Activated naive CD4-positive, alpha-beta T cell treated with anti-CD3 and anti-CD28 coated beads, Interleukin-2, amount 10 ng/mL, durations not matched to agents 7 days and 5 days (primary cell): Measurements from ENCODE around the gene ABCB9.
A peak's percentile ranks its signal among the peaks of the same experiment; 100 is the strongest.
"Not testable (repeated sequence)": the region's sequence is repeated elsewhere in the genome, so short reads cannot be mapped to it uniquely, and the experiment has no call there.

ENCODE experiments used
- CTCF ChIA-PET: fragments of 350-600 bp; sonication (Branson Sonifier 250); formaldehyde crosslinking; loops from one replicate; lab custom pipeline; 2021; ENCODE audit warnings: antibody characterized with exemption; lab: Charles Lee
- DNase-seq: peaks from one replicate; pipeline ENCODE4 v3.0.0-alpha.2; 2020
- H3K27ac Mint-ChIP-seq: one replicate; pipeline ENCODE4 v1.8.0; 2021; ENCODE audit warnings: mild to moderate bottlenecking, moderate library complexity, mixed read lengths
- H3K27me3 Mint-ChIP-seq: one replicate; pipeline ENCODE4 v1.8.0; 2021; ENCODE audit warnings: mild to moderate bottlenecking, mixed read lengths
- H3K36me3 Mint-ChIP-seq: one replicate; pipeline ENCODE4 v1.8.0; 2021; ENCODE audit warnings: mixed read lengths
- H3K4me1 Mint-ChIP-seq: one replicate; pipeline ENCODE4 v1.8.0; 2021; ENCODE audit warnings: mixed read lengths
- H3K4me3 Mint-ChIP-seq: one replicate; pipeline ENCODE4 v1.8.0; 2021; ENCODE audit warnings: mild to moderate bottlenecking, moderate library complexity, mixed read lengths
- H3K9me3 Mint-ChIP-seq: one replicate; pipeline ENCODE4 v1.8.0; 2021; ENCODE audit warnings: mixed read lengths

ABCB9 gene

GRCh38 chr12:122965851-122966742, at the start of gene ABCB9:
Gene ABCB9, minus strand, starts transcription at chr12:122966463. Its CDS starts 6,228 bp downstream, at chr12:122960235.
- H3K27ac Mint-ChIP-seq = peak within 1 kb of the TSS; percentile 65

GRCh38 chr12:123014473-123014872, 48.2 kb upstream of the ABCB9 start:
- H3K4me3 Mint-ChIP-seq, DNase-seq, H3K36me3 Mint-ChIP-seq, H3K9me3 Mint-ChIP-seq, H3K27ac Mint-ChIP-seq, H3K4me1 Mint-ChIP-seq, H3K27me3 Mint-ChIP-seq: not testable (repeated sequence)
- CTCF ChIA-PET = interaction anchor here (0.7 kb wide), 1 partner anchor 28 kb away, joined by 3 read pairs; no protein-coding TSS in a partner anchor

More at GRCh38 chr12:122965851-122966742, at the start of gene ABCB9:
- Mint-ChIP-seq H3K9me3 (no peaks in the 10 kb centered on the region), H3K4me1 (peaks cover 19% of the 10 kb centered on the region), H3K27me3 (peaks cover 6% of the 10 kb centered on the region), H3K36me3 (no peaks in the 10 kb centered on the region), H3K4me3 (peak within 1 kb of the TSS; percentile 62)
- peak; percentile 97 for DNase-seq
- CTCF ChIA-PET = interaction anchor here (0.5 to 1.8 kb wide), 4 partner anchors 13 to 172 kb away, joined by 3 to 6 read pairs (median 4); no protein-coding TSS in a partner anchor

- H3K9me3 Mint-ChIP-seq = no peaks in the 10 kb centered on the region
- no peak overlapping the region for H3K27ac Mint-ChIP-seq
- H3K27me3 Mint-ChIP-seq = no peaks in the 10 kb centered on the region
- H3K36me3 Mint-ChIP-seq = peaks cover 11% of the 10 kb centered on the region
- CTCF ChIA-PET = no interaction called here
- peaks cover 2% of the 10 kb centered on the region for H3K4me1 Mint-ChIP-seq
- H3K4me3 Mint-ChIP-seq = no peak overlapping the region
- no peak for DNase-seq
Measured at GRCh38 chr12:123013185-123014095, 47.2 kb upstream of the ABCB9 start.

- peaks cover 16% of the 10 kb centered on the region for H3K36me3 Mint-ChIP-seq
- H3K4me3 Mint-ChIP-seq = no peak overlapping the region
- CTCF ChIA-PET = interaction anchor here (1.3 kb wide), 1 partner anchor 12 kb away, joined by 3 read pairs; no protein-coding TSS in a partner anchor
- no peak overlapping the region for H3K27ac Mint-ChIP-seq
- H3K4me1 Mint-ChIP-seq = no peaks in the 10 kb centered on the region
- H3K9me3 Mint-ChIP-seq = no peaks in the 10 kb centered on the region
- no peak for DNase-seq
- H3K27me3 Mint-ChIP-seq = no peaks in the 10 kb centered on the region
Measured at GRCh38 chr12:123011701-123012100, 45.4 kb upstream of the ABCB9 start.

GRCh38 chr12:123010681-123011080, 44.4 kb upstream of the ABCB9 start:
- H3K36me3 Mint-ChIP-seq = peaks cover 14% of the 10 kb centered on the region
- no peak overlapping the region for H3K27ac Mint-ChIP-seq
- H3K4me3 Mint-ChIP-seq = no peak overlapping the region
- no peaks in the 10 kb centered on the region for H3K9me3 Mint-ChIP-seq
- no peaks in the 10 kb centered on the region for H3K27me3 Mint-ChIP-seq
- H3K4me1 Mint-ChIP-seq = no peaks in the 10 kb centered on the region
- no peak for DNase-seq
- CTCF ChIA-PET = no interaction called here

- no peak for DNase-seq
- CTCF ChIA-PET = no interaction called here
Measured at GRCh38 chr12:123010110-123010509, 43.8 kb upstream of the ABCB9 start.

GRCh38 chr12:123006977-123007376, 40.7 kb upstream of the ABCB9 start:
- Mint-ChIP-seq H3K27me3 (no peaks in the 10 kb centered on the region), H3K4me1 (no peaks in the 10 kb centered on the region), H3K27ac (no peak overlapping the region), H3K4me3 (no peak overlapping the region), H3K36me3 (peaks cover 11% of the 10 kb centered on the region), H3K9me3 (no peaks in the 10 kb centered on the region)
- DNase-seq = no peak
- CTCF ChIA-PET = no interaction called here

More at GRCh38 chr12:123010110-123010509, 43.8 kb upstream of the ABCB9 start:
- Mint-ChIP-seq H3K36me3 (peaks cover 13% of the 10 kb centered on the region), H3K27me3 (no peaks in the 10 kb centered on the region), H3K27ac (no peak overlapping the region), H3K4me3 (no peak overlapping the region), H3K4me1 (no peaks in the 10 kb centered on the region), H3K9me3 (no peaks in the 10 kb centered on the region)

GRCh38 chr12:123005081-123005626, 38.9 kb upstream of the ABCB9 start:
- H3K4me3 Mint-ChIP-seq = no peak overlapping the region
- H3K27me3 Mint-ChIP-seq = no peaks in the 10 kb centered on the region
- H3K27ac Mint-ChIP-seq = no peak overlapping the region
- no peaks in the 10 kb centered on the region for H3K9me3 Mint-ChIP-seq
- CTCF ChIA-PET = no interaction called here
- H3K36me3 Mint-ChIP-seq = peaks cover 13% of the 10 kb centered on the region
- no peaks in the 10 kb centered on the region for H3K4me1 Mint-ChIP-seq
- DNase-seq = no peak

- no peak overlapping the region for H3K4me3 Mint-ChIP-seq
- H3K27me3 Mint-ChIP-seq = no peaks in the 10 kb centered on the region
- DNase-seq = no peak
- CTCF ChIA-PET = no interaction called here
- no peaks in the 10 kb centered on the region for H3K4me1 Mint-ChIP-seq
- H3K9me3 Mint-ChIP-seq = no peaks in the 10 kb centered on the region
- peaks cover 13% of the 10 kb centered on the region for H3K36me3 Mint-ChIP-seq
- no peak overlapping the region for H3K27ac Mint-ChIP-seq
Measured at GRCh38 chr12:123004287-123004686, 38.0 kb upstream of the ABCB9 start.

GRCh38 chr12:123003257-123003656, 37.0 kb upstream of the ABCB9 start:
- no peaks in the 10 kb centered on the region for H3K9me3 Mint-ChIP-seq
- peak overlapping the region; percentile 76 for H3K27ac Mint-ChIP-seq
- CTCF ChIA-PET = no interaction called here

GRCh38 chr12:123001464-123001863, 35.2 kb upstream of the ABCB9 start:
- Mint-ChIP-seq H3K27ac (no peak overlapping the region), H3K9me3 (no peaks in the 10 kb centered on the region), H3K4me3 (no peak overlapping the region), H3K27me3 (no peaks in the 10 kb centered on the region), H3K4me1 (no peaks in the 10 kb centered on the region), H3K36me3 (peaks cover 4% of the 10 kb centered on the region)
- CTCF ChIA-PET = no interaction called here
- no peak for DNase-seq

More at GRCh38 chr12:123003257-123003656, 37.0 kb upstream of the ABCB9 start:
- Mint-ChIP-seq H3K36me3 (peaks cover 9% of the 10 kb centered on the region), H3K4me1 (no peaks in the 10 kb centered on the region), H3K4me3 (no peak overlapping the region), H3K27me3 (no peaks in the 10 kb centered on the region)
- DNase-seq = no peak

GRCh38 chr12:123000578-123000977, 34.3 kb upstream of the ABCB9 start:
- CTCF ChIA-PET = no interaction called here
- H3K9me3 Mint-ChIP-seq = no peaks in the 10 kb centered on the region
- H3K4me1 Mint-ChIP-seq = no peaks in the 10 kb centered on the region
- H3K4me3 Mint-ChIP-seq = no peak overlapping the region
- H3K27me3 Mint-ChIP-seq = no peaks in the 10 kb centered on the region
- H3K27ac Mint-ChIP-seq = no peak overlapping the region
- DNase-seq = no peak
- peaks cover 4% of the 10 kb centered on the region for H3K36me3 Mint-ChIP-seq

- no peaks in the 10 kb centered on the region for H3K4me1 Mint-ChIP-seq
- CTCF ChIA-PET = interaction anchor here (1.4 kb wide), 1 partner anchor 12 kb away, joined by 3 read pairs; no protein-coding TSS in a partner anchor
Measured at GRCh38 chr12:122999986-123000420, 33.7 kb upstream of the ABCB9 start.

More at GRCh38 chr12:122999986-123000420, 33.7 kb upstream of the ABCB9 start:
- Mint-ChIP-seq H3K27me3 (no peaks in the 10 kb centered on the region), H3K9me3 (no peaks in the 10 kb centered on the region), H3K36me3 (peaks cover 4% of the 10 kb centered on the region), H3K4me3 (no peak overlapping the region), H3K27ac (no peak overlapping the region)
- no peak for DNase-seq
